ENCODE measurements around the gene TYW1B. TPM values are rescaled to one million over a fixed set of nuclear protein-coding genes. Genes with fewer than 3 reads are reported as not detected.
"Not testable (repeated sequence)": the region's sequence is repeated elsewhere in the genome, so short reads cannot be mapped to it uniquely, and the experiment has no call there.

Gene TYW1B, protein sequence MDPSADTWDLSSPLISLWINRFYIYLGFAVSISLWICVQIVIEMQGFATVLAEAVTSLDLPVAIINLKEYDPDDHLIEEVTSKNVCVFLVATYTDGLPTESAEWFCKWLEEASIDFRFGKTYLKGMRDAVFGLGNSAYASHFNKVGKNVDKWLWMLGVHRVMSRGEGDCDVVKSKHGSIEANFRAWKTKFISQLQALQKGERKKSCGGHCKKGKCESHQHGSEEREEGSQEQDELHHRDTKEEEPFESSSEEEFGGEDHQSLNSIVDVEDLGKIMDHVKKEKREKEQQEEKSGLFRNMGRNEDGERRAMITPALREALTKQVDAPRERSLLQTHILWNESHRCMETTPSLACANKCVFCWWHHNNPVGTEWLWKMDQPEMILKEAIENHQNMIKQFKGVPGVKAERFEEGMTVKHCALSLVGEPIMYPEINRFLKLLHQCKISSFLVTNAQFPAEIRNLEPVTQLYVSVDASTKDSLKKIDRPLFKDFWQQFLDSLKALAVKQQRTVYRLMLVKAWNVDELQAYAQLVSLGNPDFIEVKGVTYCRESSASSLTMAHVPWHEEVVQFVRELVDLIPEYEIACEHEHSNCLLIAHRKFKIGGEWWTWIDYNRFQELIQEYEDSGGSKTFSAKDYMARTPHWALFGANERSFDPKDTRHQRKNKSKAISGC
- 1 to 10 TPM; 2.7 to 4.3 (median 3.1) TPM for polyA plus RNA-seq (ENCODE audit: insufficient read length in 3 of 3)

- peak; percentile 95 to 96 (median 96) for DNase-seq (ENCODE audit: low read depth in 3 of 3, low spot score in 2 of 3)
Observed at GRCh38 chr7:72827839-72828591, at the start of gene TYW1B. Gene TYW1B, minus strand, starts transcription at chr7:72828200. Its CDS starts 125 bp downstream, at chr7:72828075.

DNA sequence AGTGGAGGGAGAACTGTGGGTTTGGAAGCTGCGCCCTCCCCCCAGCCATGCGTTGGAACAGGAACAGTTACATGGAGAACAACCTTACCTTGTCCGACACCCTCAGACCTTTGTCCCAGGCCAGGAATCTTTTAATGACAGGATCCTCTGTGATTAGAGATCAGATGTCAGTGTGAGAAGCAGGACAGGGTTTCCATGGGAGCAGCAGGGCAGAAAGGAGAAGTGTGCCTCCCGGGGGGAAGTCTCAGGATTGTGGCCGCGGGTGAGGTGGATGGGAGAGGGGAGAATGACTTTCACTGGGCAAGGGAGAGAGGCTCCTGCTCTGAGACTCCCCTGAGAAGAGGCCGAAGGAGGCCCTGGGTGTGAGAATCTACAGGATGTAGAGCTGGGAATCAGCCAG lies 39.6 kb upstream of the TYW1B start:
- not testable (repeated sequence) for DNase-seq (ENCODE audit: low read depth in 3 of 3, low spot score in 2 of 3)

GRCh38 chr7:72858846-72859400 lies 30.9 kb upstream of the TYW1B start:
- DNase-seq (ENCODE audit: low read depth in 3 of 3, low spot score in 2 of 3), result not testable (repeated sequence)

GRCh38 chr7:72857925-72858324 lies 29.9 kb upstream of the TYW1B start:
- not testable (repeated sequence) for DNase-seq (ENCODE audit: low read depth in 3 of 3, low spot score in 2 of 3)

DNA sequence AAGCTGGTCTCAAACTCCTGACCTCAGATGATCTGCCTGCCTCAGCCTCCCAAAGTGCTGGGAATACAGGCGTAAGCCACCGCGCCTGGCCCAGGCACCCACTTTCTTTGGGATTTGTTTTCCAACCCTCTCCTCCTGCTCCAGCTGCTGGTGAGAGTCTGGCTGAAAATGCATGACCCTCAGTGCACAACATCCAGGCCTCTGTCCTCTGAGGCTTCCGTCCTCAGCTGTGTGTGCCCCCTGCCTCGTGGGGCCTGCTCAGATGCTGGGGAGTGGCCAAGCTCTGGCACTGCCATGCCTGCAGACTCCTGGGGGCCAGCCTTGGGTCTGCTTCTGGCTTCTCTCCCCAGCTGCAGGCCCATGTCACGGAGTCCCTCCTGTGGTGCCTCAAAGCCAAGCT lies 27.3 kb upstream of the TYW1B start:
- DNase-seq (ENCODE audit: low read depth in 3 of 3, low spot score in 2 of 3), result not testable (repeated sequence)

- not testable (repeated sequence) for DNase-seq (ENCODE audit: low read depth in 3 of 3, low spot score in 2 of 3)
Observed at GRCh38 chr7:72852937-72853336, 24.9 kb upstream of the TYW1B start.

- not testable (repeated sequence) for DNase-seq (ENCODE audit: low read depth in 3 of 3, low spot score in 2 of 3)
Observed at GRCh38 chr7:72850746-72851145, 22.7 kb upstream of the TYW1B start.

- not testable (repeated sequence) for DNase-seq (ENCODE audit: low read depth in 3 of 3, low spot score in 2 of 3)
Observed at GRCh38 chr7:72844146-72844545, 16.1 kb upstream of the TYW1B start.

DNA sequence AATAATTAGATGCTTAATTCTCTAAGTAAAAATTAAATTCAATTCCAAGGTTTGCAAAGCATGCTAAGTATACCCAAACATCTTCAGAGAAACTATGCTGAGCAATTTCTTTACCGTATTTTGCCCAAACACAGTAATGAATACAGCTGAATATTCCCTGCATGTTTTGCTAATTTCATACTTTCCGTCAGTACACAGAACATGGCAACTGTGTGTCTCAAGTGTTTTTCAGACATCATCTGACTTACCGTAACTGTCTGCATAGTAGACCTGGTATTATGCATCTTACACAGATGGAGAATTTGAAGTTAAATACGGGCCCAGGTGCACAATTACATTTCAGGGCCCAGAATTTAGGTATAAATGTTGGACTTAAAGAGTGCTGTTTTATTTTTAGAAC lies 15.2 kb upstream of the TYW1B start:
- not testable (repeated sequence) for DNase-seq (ENCODE audit: low read depth in 3 of 3, low spot score in 2 of 3)

DNA sequence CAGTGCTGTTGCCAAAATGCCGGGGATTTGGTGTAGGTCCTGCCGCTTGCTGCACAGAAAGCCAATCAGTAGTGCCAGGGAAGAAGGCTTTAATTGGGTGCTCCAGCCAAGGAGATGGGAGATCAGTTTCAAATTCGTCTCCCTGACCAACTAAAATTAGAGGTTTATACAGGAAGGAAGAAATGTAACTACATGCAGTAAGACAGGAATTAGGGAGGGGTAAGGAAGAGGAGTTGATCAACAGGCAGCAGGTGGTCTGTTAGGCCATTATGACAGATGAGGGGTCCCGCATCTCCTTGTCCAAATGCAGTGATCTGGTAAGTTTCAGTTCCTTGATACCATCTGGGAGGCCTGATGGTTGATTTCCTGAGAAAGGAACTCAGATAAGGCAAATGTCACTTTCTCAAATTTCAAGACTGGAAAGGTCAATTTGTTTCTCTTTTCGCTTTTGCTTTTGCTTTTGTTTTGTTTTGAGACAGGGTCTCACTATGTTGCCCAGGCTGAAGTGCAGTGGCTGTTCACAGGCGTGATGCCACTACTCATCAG lies 13.0 kb upstream of the TYW1B start:
- not testable (repeated sequence) for DNase-seq (ENCODE audit: low read depth in 3 of 3, low spot score in 2 of 3)

DNA sequence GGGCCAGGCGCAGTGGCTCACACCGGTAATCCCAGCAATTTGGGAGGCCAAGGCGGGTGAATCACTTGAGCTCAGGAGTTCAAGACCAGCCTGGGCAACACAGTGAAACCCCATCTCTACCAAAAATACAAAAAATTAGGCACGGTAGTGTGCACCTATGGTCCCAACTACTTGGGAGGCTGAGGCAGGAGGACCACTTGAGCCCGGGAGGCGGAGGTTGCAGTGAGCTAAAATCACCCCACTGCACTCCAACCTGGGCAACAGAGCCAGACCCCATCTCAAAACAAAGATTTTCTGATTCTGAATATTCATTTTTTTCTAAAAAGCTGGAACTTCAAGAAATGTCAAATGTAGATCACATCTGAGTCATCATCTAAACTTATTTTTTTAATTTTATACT lies 10.3 kb upstream of the TYW1B start:
- DNase-seq (ENCODE audit: low read depth in 3 of 3, low spot score in 2 of 3), result not testable (repeated sequence)

DNA sequence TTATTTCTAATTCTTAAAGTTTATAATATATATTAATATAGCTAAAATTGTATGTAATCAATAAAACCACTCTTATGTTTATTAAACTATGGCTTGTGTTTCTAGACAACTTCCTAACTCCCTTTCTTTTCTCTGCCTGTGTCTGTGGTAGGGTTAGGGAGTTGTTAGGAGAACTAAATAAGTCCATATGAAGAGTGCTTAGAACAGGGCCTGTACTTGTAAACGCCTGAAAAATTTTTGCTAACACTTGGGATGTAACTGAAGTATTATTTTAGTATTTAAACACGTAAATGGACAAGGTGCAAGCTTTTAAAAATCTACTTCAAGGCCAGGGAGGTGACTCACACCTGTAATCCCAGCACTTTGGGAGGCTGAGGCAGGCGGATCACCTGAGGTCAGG lies 9.3 kb upstream of the TYW1B start:
- not testable (repeated sequence) for DNase-seq (ENCODE audit: low read depth in 3 of 3, low spot score in 2 of 3)

DNA sequence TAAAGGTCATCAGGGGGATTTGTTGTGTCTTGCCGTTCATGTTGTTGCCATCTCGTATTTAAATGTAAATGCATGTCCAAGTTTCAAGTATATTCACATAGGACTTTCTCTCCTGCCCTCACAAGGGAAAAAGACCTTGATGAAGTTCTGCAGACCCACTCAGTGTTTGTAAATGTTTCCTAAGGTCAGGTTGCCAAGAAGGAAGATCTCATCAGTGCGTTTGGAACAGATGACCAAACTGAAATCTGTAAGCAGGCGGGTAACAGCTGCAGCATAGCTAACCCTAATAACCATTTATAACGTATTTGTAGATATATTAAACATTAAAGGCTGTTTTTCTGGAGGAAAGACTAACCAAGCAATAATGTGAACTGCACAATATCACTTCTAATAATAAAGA lies 2.6 kb upstream of the TYW1B start:
- DNase-seq (ENCODE audit: low read depth in 3 of 3, low spot score in 2 of 3), result not testable (repeated sequence)

DNA sequence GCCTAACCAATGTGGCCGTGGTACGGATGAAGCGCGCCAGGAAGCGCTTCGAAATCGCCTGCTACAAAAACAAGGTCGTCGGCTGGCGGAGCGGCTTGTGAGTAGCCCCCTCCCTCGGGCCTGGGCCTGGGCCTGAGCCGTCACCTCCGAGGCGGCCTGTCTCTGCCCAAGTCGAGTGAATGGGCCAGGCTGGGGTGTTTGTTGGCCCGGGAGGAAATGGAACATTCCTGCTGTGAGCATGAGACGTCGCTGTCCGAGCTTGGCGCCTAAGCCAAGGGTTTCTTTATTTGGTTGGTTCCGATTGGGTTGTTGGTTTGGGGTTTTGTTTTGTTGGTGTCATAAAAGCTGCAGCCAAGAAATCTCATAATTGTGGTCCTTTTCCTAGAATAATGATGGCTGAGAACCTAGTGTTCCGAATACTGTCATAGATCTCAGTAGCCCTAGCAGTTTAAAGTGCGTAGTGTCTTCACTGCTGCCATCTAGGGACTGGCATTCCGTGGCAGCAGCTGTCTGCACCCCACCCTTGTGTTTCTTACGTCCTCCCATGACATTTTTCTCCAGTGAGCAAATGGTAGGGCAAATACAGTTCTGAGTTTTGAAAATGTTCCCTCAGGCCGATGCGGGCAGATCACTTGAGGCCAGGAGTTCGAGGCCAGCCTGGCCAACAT lies 1.8 kb upstream of the TYW1B start:
- DNase-seq (ENCODE audit: low read depth in 3 of 3, low spot score in 2 of 3), result peak; percentile 40 to 61 (median 44)

- peak; percentile 91 to 97 (median 95) for DNase-seq (ENCODE audit: low read depth in 3 of 3, low spot score in 2 of 3)
Observed at GRCh38 chr7:72829291-72829686, 1.3 kb upstream of the TYW1B start.

DNA sequence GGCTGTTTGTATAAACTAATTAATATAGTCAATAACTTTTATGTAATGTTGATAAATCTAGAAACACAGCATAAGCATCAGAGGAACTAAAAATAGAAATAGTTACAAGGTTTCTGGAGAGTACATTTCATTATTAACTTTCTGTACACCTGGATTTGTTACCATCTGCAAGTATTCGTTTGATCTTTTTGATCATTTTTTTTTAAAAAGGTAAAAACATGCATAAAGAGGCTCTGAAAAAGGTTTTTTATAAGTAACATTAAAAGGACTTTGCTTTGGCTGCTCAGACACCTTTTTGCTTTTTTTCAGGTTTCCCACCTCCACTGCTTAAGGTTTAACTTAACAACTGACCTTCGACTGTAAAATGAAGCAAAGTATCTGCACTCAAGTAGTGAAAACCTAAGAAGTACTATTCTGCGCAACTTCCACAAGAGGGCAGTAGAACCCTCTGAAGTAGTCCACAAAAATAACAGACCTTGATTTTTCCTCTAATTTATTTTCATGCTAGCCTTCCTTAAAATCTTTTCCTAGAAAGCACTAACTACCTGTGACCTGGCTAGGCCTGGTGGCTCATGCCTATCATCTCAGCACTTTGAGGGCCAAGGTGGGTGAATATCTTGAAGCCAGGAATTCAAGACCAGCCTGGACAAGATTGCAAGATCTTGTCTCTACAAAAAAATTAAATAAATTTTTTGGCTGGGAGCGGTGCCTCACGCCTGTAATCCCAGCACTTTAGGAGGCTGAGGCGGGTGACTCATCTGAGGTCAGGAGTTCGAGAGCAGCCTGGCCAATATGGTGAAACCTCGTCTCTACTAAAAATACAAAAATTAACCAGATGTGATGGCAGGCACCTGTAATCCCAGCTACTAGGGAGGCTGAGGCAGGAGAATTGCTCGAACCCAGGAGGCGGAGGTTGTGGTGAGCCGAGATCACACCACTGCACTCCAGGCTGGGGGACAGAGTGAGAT lies 4.0 kb downstream of the TYW1B start:
- not testable (repeated sequence) for DNase-seq (ENCODE audit: low read depth in 3 of 3, low spot score in 2 of 3)

DNA sequence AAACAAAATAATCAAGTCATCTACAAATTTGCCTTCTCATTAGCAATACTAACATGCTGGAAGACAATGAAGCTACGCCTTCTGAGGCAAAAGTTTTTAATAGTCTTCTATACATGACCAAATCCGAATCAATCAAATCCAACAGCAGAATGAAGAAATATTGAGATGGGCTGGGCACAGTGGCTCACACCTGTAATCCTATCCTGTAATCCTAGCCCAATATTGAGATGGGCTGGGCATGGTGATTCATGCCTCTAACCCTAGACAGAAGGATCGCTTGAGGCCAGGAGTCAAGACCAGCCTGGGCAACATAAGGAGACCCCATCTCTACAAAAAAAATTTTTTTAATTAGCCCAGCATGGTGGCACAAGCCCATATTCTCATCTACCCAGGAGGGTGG lies 5.5 kb downstream of the TYW1B start:
- not testable (repeated sequence) for DNase-seq (ENCODE audit: low read depth in 3 of 3, low spot score in 2 of 3)

- not testable (repeated sequence) for DNase-seq (ENCODE audit: low read depth in 3 of 3, low spot score in 2 of 3)
Observed at GRCh38 chr7:72818663-72819361, 9.2 kb downstream of the TYW1B start.

Measured in right renal cortex interstitium (tissue), 3 donors.